Naive thymus-derived CD4-positive, alpha-beta T cell (primary cell): ENCODE results near the gene SORBS1. TPM values are rescaled to one million over a fixed set of nuclear protein-coding genes. Genes with fewer than 3 reads are reported as not detected.
A peak's percentile ranks its signal among the peaks of the same experiment; 100 is the strongest.

Experiments
- ATAC-seq: fragments of 150-1000 bp; cut with Tn5 transposase; 2 replicates; pipeline ENCODE4 v1.10.0; 2021; ENCODE audit warnings: mild to moderate bottlenecking, moderate library complexity
- CTCF ChIA-PET: fragments of 350-600 bp; sonication (Branson Sonifier 250); formaldehyde crosslinking; loops from one replicate; lab custom pipeline; 2021; ENCODE audit warnings: antibody characterized with exemption; lab: Charles Lee
- POLR2A ChIA-PET: fragments of 350-600 bp; sonication (Branson Sonifier 250); formaldehyde crosslinking; loops from one replicate; lab custom pipeline; 2021; ENCODE audit warnings: antibody characterized with exemption, inconsistent platforms; lab: Charles Lee
- DNase-seq, 9 donors: peaks; one replicate each; pipeline versions ENCODE4 v3.0.0 to v3.0.0-alpha.2; 2020 to 2022; ENCODE audit warnings: mixed read lengths in 1 of 9
- H3K27ac ChIP-seq: one replicate; pipeline ENCODE4 v1.7.0; 2013; ENCODE audit warnings: mild to moderate bottlenecking, low read depth, low read length, moderate library complexity
- H3K27me3 ChIP-seq, 2 donors: one replicate each; pipeline ENCODE4 v1.7.0; 2013; ENCODE audit warnings: low read length in 2 of 2, mild to moderate bottlenecking in 2 of 2, moderate library complexity in 2 of 2; ENCODE audit not compliant: control insufficient read depth in 2 of 2, insufficient read depth in 2 of 2
- H3K36me3 ChIP-seq, 3 experiments: 1 replicate in 2 of 3; 2 replicates in 1 of 3; pipeline ENCODE4 v1.7.0; 2013; ENCODE audit warnings: low read length in 3 of 3, mild to moderate bottlenecking in 3 of 3, moderate library complexity in 1 of 3; ENCODE audit not compliant: insufficient read depth in 3 of 3, control insufficient read depth in 2 of 3
- H3K4me1 ChIP-seq, 2 donors: one replicate each; pipeline ENCODE4 v1.7.0; 2013; ENCODE audit warnings: low read length in 2 of 2, mild to moderate bottlenecking in 2 of 2, moderate library complexity in 1 of 2; ENCODE audit not compliant: control insufficient read depth in 2 of 2, insufficient read depth in 2 of 2
- H3K4me3 ChIP-seq: 2 replicates; pipeline ENCODE4 v1.7.0; 2013; ENCODE audit warnings: mild to moderate bottlenecking, low read length
- H3K9me3 ChIP-seq, 3 experiments: 1 replicate in 2 of 3; 2 replicates in 1 of 3; pipeline ENCODE4 v1.7.0; 2013; ENCODE audit warnings: low read length in 3 of 3; ENCODE audit not compliant: control insufficient read depth in 2 of 3
- H3K27ac Mint-ChIP-seq, 9 donors: one replicate each; pipeline ENCODE4 v1.8.0; 2020 to 2022; ENCODE audit warnings: mixed read lengths in 9 of 9, mild to moderate bottlenecking in 8 of 9, moderate library complexity in 5 of 9, inconsistent platforms in 2 of 9
- H3K27me3 Mint-ChIP-seq, 5 donors: one replicate each; pipeline ENCODE4 v1.8.0; 2021 to 2022; ENCODE audit warnings: mixed read lengths in 5 of 5, mild to moderate bottlenecking in 1 of 5
- H3K36me3 Mint-ChIP-seq, 5 donors: one replicate each; pipeline ENCODE4 v1.8.0; 2020 to 2022; ENCODE audit warnings: mixed read lengths in 5 of 5, mild to moderate bottlenecking in 3 of 5, inconsistent platforms in 1 of 5
- H3K4me1 Mint-ChIP-seq, 7 donors: one replicate each; pipeline ENCODE4 v1.8.0; 2020 to 2022; ENCODE audit warnings: mixed read lengths in 7 of 7, mild to moderate bottlenecking in 3 of 7, inconsistent platforms in 1 of 7
- H3K4me3 Mint-ChIP-seq, 10 donors: one replicate each; pipeline ENCODE4 v1.8.0; 2020 to 2022; ENCODE audit warnings: mild to moderate bottlenecking in 10 of 10, mixed read lengths in 10 of 10, moderate library complexity in 6 of 10, inconsistent platforms in 2 of 10
- H3K9me3 Mint-ChIP-seq, 11 donors: one replicate each; pipeline ENCODE4 v1.8.0; 2020 to 2022; ENCODE audit warnings: mixed read lengths in 11 of 11, mild to moderate bottlenecking in 4 of 11, inconsistent platforms in 1 of 11, moderate library complexity in 1 of 11
- intact Hi-C, 2 donors: fragments of 100-400 bp; cut with micrococcal nuclease; formaldehyde crosslinking; loops; one replicate each; pipeline ENCODE4 v1.15.1; 2023
- polyA plus RNA-seq, 2 donors: library from polyadenylated mRNA; unstranded; fragments of 300-500 nt; fragmentation: Illumina TruSeq; gene quantifications; one replicate each; pipeline ENCODE4 v1.2.3, GENCODE V29; 2021
- total RNA-seq, 6 experiments: library from RNA in 5 of 6; stranded (reverse) in 5 of 6; gene quantifications; 1 replicate in 5 of 6; 2 replicates in 1 of 6; pipeline ENCODE4 v1.2.3 and lab custom pipeline; 2021 to 2026

SORBS1 gene
- total and polyA plus RNA-seq, 7 experiments from 2014 or later: 0.58 to 1.9 (median 0.95) TPM

DNA sequence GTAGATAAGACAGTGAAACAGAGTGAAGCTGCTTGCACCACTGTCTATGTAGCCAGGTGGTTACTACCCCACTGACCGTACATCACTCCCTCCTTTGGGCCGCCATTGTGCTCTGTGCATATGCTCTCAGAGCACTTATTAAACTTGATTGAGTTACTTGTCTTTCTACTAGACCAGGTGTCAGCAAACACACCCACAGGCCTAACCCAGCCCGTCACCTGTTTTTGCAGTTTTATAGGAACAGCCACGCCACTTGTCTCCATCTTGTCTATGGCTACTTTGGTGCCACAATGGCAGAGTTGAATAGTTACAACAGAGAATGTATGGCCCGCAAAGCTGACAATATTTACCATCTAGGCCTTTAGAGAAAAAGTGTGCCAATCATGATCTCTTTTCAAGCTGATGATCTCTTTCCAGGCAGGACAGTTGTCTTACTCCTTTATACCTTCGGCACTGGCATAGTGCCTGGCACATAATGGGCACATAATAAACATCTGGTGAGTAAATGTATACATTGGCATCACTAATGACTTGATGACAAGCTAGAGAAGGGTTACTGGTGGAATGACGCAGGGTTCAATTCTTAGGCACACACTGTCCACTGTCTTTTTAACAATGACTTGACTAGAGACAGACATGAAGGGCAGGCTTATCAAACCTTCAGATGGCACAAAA is 36.7 kb downstream of the SORBS1 start:
- ATAC-seq (no peak), DNase-seq (no peak)
- Histone ChIP-seq H3K4me3 (no peak overlapping the region), H3K36me3 (no peaks in the 10 kb centered on the region), H3K9me3 (no peaks in the 10 kb centered on the region), H3K4me1 (no peaks in the 10 kb centered on the region), H3K27me3 (no peaks in the 10 kb centered on the region), H3K27ac (no peak overlapping the region)
- CTCF ChIA-PET: interaction anchor here (1.3 kb wide), 1 partner anchor 12 kb away, joined by 5 read pairs; no protein-coding TSS in a partner anchor
- POLR2A ChIA-PET: no interaction called here
- Mint-ChIP-seq H3K27ac (peak overlapping the region in 1 of 9 donors; percentile 48), H3K36me3 (no peaks in the 10 kb centered on the region), H3K27me3 (peaks cover 0 to 4% (median 0%) of the 10 kb centered on the region in 5 donors), H3K4me3 (no peak overlapping the region), H3K4me1 (no peaks in the 10 kb centered on the region), H3K9me3 (no peaks in the 10 kb centered on the region)
- intact Hi-C loops: no loop called here

DNA sequence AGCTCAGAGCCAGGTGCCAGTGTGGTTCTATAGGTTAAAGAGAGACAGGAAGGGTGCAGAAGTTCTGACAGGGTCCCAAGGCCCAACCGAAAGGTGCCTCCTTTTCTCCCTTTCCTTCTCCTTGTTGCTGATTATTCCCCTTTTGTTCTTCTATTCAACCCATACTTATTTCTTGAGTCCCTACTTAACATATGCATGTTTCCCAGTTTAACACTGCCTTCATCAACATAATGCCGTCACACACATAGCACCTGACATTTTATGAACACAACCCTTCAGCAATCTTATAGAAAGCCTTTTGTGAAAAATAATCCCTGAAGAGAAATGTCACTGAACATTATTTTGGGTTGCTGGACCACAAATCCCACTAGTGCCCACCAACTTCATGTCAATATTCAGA is 39.1 kb downstream of the SORBS1 start:
- no peaks in the 10 kb centered on the region for H3K9me3 ChIP-seq

DNA sequence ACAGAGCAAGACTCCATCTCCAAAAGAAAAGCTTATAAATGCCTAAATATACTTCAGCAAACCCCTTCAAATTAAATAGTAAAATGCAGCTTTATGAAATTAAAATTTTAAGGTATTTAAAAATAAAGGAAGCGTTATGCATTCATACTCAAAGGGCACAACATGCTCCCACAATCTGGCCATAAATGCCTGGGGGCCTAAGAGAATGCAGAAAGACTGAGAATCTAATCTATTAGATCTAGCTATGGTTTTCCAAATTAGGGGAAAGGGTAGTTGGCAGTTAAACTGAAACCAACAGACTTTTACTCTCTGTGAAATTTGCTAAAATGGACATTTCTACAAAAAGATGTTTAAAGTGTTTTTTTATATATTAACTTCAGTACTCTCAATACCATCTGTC is 40.6 kb downstream of the SORBS1 start:
- Histone ChIP-seq H3K27me3 (no peaks in the 10 kb centered on the region), H3K27ac (no peak overlapping the region), H3K4me3 (no peak overlapping the region), H3K4me1 (no peaks in the 10 kb centered on the region), H3K9me3 (no peaks in the 10 kb centered on the region), H3K36me3 (no peaks in the 10 kb centered on the region)
- ATAC-seq (no peak), DNase-seq (no peak)
- Mint-ChIP-seq H3K36me3 (no peaks in the 10 kb centered on the region), H3K4me3 (no peak overlapping the region), H3K4me1 (no peaks in the 10 kb centered on the region), H3K9me3 (no peaks in the 10 kb centered on the region), H3K27ac (no peak overlapping the region), H3K27me3 (peaks cover 0 to 3% (median 0%) of the 10 kb centered on the region in 5 donors)
- intact Hi-C loops: no loop called here
- CTCF ChIA-PET: interaction anchor here (0.7 kb wide), 1 partner anchor 316 kb away, joined by 4 read pairs; no protein-coding TSS in a partner anchor
- POLR2A ChIA-PET: no interaction called here

More for the DNA sequence above, 39.1 kb downstream of the SORBS1 start:
- H3K27ac Mint-ChIP-seq: no peak overlapping the region
- CTCF ChIA-PET: no interaction called here
- no peaks in the 10 kb centered on the region for H3K27me3 ChIP-seq
- H3K27ac ChIP-seq: no peak overlapping the region
- H3K36me3 ChIP-seq: no peaks in the 10 kb centered on the region
- H3K4me3 ChIP-seq: no peak overlapping the region
- DNase-seq: no peak
- intact Hi-C loops: no loop called here
- no peaks in the 10 kb centered on the region for H3K9me3 Mint-ChIP-seq
- H3K36me3 Mint-ChIP-seq: no peaks in the 10 kb centered on the region
- POLR2A ChIA-PET: no interaction called here
- H3K27me3 Mint-ChIP-seq: peaks cover 0 to 4% (median 0%) of the 10 kb centered on the region in 5 donors
- H3K4me1 ChIP-seq: no peaks in the 10 kb centered on the region
- ATAC-seq: no peak
- no peak overlapping the region for H3K4me3 Mint-ChIP-seq
- H3K4me1 Mint-ChIP-seq: no peaks in the 10 kb centered on the region

DNA sequence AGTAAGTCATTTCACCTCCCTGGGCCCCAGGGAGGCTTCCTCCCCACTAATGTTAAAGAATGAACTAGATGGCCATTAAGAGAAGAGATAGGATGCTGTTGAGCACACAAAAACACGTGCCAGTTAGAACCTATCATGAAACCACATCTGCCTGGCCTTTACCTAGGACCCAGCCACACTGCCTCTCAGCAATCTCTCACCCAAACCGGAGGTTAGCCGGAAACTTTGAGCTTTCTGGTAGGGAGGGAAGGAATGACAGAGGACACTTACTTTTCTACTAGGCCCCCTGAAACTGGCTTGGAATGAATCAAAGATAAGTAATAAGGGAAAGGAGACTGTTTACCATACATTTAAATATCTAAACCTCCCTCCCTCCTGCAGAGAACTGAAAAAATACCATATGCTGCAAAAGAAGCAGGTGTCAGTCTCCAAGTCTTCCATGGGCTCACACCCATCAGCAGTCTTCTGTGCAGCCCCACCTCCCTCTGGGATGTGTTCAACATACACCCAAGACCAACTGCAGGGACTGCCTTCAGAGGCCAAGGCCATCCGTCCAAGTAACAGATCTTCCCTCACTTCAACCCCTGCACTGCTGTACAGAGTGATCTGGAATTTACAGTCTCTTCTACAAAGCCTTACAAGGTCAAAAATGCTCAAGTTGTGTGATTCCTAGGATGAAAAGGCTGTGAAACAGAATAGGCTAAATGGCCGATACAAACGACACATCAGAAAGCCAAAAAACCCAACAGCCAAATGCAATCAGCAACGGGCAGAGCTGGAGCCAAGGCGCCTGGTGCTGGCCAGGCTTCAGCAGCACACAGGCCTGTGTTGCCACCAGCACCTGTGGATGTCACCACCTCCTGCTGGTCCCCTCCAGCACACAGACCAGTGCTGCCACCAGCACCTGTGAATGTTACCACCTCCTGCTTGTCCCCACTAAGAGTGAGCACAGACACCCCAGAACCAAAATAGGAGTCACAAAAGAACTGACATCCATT is 42.4 kb downstream of the SORBS1 start:
- intact Hi-C loops: no loop called here
- Mint-ChIP-seq H3K4me3 (no peak overlapping the region), H3K36me3 (no peaks in the 10 kb centered on the region), H3K9me3 (no peaks in the 10 kb centered on the region), H3K27ac (no peak overlapping the region), H3K27me3 (peaks cover 0 to 7% (median 0%) of the 10 kb centered on the region in 5 donors), H3K4me1 (peaks cover 0 to 5% (median 0%) of the 10 kb centered on the region in 7 donors)
- no peak for ATAC-seq
- ChIA-PET CTCF (no interaction called here), POLR2A (no interaction called here)
- H3K27ac ChIP-seq: no peak overlapping the region
- H3K9me3 ChIP-seq: no peaks in the 10 kb centered on the region
- no peaks in the 10 kb centered on the region for H3K27me3 ChIP-seq
- no peak overlapping the region for H3K4me3 ChIP-seq
- no peaks in the 10 kb centered on the region for H3K4me1 ChIP-seq
- DNase-seq: no peak
- H3K36me3 ChIP-seq: no peaks in the 10 kb centered on the region

DNA sequence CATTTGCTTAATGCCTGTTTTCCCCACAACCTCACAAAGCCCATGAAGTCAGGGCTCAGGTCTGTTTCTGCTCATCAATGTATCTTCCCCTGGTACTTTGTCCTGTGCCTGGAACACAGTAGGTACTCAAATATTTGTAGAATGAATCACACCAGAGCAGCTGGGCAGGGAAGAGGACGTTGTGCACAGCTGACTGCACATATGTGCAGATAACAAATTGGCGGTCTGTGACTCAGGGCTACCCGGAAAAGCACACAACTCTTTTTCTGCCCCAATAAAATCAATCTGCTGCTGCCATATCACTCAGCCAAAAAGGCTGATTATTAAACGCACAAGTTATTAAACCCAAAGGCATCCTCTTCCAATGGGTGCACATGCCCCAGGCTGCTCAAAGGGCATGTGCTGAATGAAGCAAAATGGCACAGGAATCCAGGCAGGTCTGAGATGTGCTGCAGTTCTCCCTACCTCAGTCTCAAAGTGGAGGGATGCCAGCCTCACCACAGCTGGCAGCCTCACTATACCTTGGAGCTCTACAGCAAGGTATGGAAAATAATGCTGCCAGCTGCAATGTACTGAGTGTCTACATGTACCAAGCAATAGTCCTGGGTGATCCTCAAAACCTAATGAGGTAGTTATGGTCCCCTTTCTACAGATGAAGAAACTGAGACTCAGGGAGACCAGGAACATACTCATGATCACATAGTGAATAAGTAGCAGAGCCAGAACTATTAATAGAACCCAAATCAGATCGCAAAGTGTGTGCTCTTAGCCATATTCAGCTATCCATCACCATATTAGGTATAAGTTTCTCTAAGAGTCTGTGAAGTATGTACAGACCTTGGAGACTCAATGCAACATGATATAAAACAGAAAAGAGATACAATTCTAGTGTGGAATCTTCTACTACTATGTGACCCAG is 43.4 kb downstream of the SORBS1 start:
- ATAC-seq: no peak
- Mint-ChIP-seq H3K27ac (no peak overlapping the region), H3K9me3 (no peaks in the 10 kb centered on the region), H3K4me3 (no peak overlapping the region), H3K36me3 (no peaks in the 10 kb centered on the region), H3K4me1 (peaks cover 0 to 5% (median 0%) of the 10 kb centered on the region in 7 donors), H3K27me3 (peaks cover 0 to 4% (median 0%) of the 10 kb centered on the region in 5 donors)
- H3K4me1 ChIP-seq: no peaks in the 10 kb centered on the region
- H3K9me3 ChIP-seq: no peaks in the 10 kb centered on the region
- POLR2A ChIA-PET: no interaction called here
- no peaks in the 10 kb centered on the region for H3K27me3 ChIP-seq
- intact Hi-C loops: no loop called here
- no peaks in the 10 kb centered on the region for H3K36me3 ChIP-seq
- no peak for DNase-seq
- CTCF ChIA-PET: interaction anchor here (0.6 kb wide), 1 partner anchor 22 kb away, joined by 3 read pairs; no protein-coding TSS in a partner anchor
- H3K27ac ChIP-seq: no peak overlapping the region
- no peak overlapping the region for H3K4me3 ChIP-seq

DNA sequence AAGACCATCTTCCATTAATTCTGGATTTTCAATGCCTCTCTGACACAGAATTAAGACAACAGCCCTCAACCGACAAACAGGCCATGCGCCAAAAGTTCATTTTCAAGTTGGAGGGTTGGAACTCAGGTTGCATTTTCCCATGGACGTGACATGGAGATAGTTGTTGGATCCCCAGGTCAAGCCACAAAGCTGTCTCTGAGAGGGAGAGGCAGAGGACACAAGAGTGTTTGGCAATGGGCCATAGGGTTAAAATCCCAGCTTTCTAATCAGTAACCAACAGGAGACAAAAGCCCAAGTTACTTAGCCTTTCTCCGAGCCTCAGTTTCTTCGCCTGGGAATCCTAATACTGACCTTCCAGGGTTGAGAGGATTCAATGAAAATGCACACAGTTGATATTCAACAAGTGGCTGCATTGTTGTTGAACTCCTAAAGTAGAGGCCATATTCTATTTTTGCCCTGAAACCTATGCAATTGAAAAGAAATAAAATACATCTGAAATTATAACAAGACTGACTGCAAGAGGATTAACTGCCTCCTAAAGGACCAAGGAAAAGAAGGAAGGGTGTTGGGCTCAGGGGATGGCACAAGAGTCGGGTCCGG is 44.3 kb downstream of the SORBS1 start:
- ATAC-seq (no peak), DNase-seq (no peak)
- intact Hi-C loops: no loop called here
- no peak overlapping the region for H3K27ac Mint-ChIP-seq
- no peaks in the 10 kb centered on the region for H3K4me1 ChIP-seq
- no peak overlapping the region for H3K4me3 Mint-ChIP-seq
- H3K9me3 ChIP-seq: no peaks in the 10 kb centered on the region
- no peaks in the 10 kb centered on the region for H3K27me3 ChIP-seq
- H3K36me3 ChIP-seq: no peaks in the 10 kb centered on the region
- peaks cover 0 to 4% (median 0%) of the 10 kb centered on the region in 5 donors for H3K27me3 Mint-ChIP-seq
- CTCF ChIA-PET: no interaction called here
- POLR2A ChIA-PET: no interaction called here
- H3K4me3 ChIP-seq: no peak overlapping the region
- H3K27ac ChIP-seq: no peak overlapping the region
- no peaks in the 10 kb centered on the region for H3K36me3 Mint-ChIP-seq
- H3K9me3 Mint-ChIP-seq: no peaks in the 10 kb centered on the region
- peaks cover 0 to 5% (median 0%) of the 10 kb centered on the region in 7 donors for H3K4me1 Mint-ChIP-seq
